Measurements from ENCODE around the gene NT5DC1.

The NT5DC1 gene

GRCh38 chr6:116136933-116137340 is 36.3 kb downstream of the NT5DC1 start:
- no peak for DNase-seq (ENCODE audit: low spot score)

DNA sequence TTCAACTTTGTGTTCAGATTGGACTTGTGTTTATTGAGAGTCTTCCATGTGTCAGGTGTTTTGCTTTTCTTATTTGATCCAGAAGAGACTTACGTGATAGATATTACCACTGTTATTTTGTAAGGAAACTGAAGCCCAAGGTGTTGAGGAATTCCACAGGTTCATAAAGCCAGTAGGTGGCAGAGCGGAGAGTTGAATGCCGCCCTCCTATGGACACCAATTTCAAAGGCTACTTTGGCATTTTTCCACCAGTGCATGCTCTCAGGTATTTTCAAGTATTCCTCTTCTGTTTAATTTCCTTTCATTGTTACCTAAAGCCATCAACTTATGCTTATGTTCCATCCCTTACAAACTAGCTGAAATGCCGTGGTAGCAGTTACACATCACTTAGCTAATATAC is 39.3 kb downstream of the NT5DC1 start:
- DNase-seq (ENCODE audit: low spot score), result no peak

- DNase-seq (ENCODE audit: low spot score), result no peak
Observed at GRCh38 chr6:116144605-116145004, 44.0 kb downstream of the NT5DC1 start.

- DNase-seq (ENCODE audit: low spot score), result no peak
Observed at GRCh38 chr6:116145803-116146675, 45.4 kb downstream of the NT5DC1 start.

GRCh38 chr6:116152620-116153019 is 52.0 kb downstream of the NT5DC1 start:
- no peak for DNase-seq (ENCODE audit: low spot score)

DNA sequence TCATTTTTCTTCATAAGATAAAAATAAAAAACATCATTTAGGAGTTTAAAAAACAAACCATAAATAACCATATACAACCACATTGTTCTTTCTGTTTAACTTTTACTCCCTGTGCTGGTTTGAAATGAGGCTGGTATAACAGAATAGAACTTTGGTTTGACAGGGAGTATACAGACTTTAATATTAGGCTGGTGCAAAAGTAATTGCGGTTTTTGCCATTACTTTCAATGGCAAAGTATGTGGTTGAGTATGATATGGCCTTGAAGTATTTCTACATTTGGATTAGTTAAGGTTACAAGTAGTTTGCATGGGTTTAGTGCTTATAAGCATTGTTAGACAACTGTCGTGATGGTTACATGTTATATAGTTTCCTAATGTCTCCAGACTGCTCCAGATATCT is 54.2 kb downstream of the NT5DC1 start:
- DNase-seq (ENCODE audit: low spot score), result no peak

GRCh38 chr6:116156405-116157326 is 56.0 kb downstream of the NT5DC1 start:
- no peak for DNase-seq (ENCODE audit: low spot score)

DNA sequence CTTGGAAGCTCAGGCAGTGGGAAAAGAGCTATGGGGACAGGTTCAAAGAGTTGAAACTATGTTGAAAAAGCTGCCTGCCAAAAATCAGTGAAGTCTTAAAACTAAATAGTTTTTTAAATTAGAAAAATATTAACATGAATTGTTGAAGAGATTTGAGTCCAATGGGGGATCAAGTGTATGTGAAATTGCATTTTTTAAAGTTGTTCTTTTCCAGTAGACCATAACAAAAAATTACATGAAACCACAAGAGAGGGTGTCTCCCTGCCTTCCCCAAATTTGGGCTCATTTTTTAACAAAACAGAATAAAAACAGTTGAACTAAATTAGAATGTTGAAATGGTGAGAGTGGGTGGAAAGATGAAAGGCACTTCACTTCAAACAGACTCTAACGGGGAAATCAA is 56.7 kb downstream of the NT5DC1 start:
- DNase-seq (ENCODE audit: low spot score), result no peak

- DNase-seq (ENCODE audit: low spot score), result no peak
Observed at GRCh38 chr6:116158641-116159040, 58.0 kb downstream of the NT5DC1 start.

DNA sequence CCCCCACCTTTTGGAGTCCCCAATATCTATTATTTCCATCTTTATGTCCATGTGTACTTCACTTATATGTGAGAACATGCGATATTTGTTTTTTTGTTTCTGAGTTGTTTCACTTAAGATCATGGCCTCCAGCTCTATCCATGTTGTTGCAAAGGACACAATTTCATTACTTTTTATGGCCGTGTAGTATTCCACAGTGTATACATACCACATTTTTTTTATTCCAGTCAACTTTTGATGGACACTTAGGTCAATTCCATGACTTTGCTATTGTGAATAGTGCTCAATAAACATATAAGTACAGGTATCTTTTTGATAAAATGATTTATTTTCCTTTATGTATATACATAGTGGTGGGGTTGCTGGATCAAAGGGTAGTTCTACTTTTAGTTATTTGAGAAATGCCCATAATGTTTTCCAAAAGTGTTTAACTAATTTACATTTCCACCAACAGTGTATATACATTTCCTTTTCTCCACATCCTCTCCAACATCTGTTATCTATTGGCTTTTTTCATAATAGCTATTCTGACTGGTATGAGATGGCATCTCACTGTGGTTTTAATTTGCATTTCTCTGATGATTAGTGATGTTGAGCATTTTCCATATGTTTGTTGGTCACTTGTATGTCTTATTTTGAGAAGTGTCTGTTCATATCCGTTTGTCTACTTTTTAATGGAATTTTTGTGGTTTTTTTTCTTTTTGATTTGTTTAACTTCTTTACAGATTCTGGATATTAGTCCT is 59.3 kb downstream of the NT5DC1 start:
- DNase-seq (ENCODE audit: low spot score), result no peak

- no peak for DNase-seq (ENCODE audit: low spot score)
Observed at GRCh38 chr6:116165596-116165995, 64.9 kb downstream of the NT5DC1 start.

DNA sequence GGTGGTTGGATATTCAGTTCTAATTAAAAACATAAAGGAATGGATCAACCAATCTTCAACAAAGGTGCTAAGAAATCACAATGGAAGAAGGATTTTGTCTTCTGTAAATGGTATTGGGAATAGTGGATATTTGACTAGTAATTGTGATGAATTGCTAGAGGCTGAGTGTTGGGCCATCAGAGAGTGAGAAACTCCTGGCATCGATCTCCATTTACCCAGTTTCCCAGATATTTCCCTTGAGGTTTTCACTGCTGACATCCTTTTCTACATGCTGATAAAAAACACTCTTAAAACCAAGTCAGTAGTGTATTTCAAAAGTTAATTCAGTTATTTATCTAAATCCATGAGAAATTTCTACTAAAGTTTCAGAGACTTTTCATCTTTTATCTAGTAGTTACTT is 65.7 kb downstream of the NT5DC1 start:
- DNase-seq (ENCODE audit: low spot score), result no peak

DNA sequence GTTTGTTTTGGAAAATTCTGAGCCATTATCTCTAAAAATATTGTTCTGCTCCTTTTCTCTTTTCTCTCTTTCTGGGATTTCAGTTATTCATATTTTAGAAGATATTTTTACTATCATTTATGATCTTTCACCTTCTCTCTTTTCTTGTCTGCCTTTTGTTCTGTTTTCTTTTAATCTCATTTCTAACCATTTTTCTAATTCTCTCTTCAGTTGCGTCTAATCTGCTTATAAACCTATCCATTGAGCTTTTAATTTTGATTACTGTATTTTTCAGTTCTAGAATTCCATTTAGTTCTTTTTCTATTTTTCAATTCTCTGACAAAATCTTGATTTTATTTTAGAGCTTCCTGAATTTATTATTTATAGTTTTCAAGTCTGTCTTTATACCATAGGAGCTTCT is 67.5 kb downstream of the NT5DC1 start:
- DNase-seq (ENCODE audit: low spot score), result no peak

DNA sequence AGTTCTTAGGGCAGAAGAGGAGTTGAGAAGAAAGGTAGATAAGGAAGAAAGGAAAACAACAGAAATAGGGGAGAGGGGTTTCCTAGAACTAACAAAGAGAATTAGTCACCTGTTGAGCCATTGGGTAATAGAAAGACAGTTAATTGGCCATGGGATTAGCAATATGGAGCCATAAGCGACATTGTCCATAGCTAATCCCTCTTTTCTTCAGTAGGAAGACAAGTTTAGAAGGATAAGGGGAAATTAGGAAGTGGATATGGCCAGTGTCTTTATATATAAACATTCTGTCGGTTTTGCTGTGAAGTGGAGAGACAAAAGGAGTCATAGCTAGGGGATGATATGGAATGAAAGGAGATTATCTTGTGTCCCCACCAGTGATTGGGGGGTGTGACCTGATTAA is 69.2 kb downstream of the NT5DC1 start:
- no peak for DNase-seq (ENCODE audit: low spot score)

- no peak for DNase-seq (ENCODE audit: low spot score)
Observed at GRCh38 chr6:116170358-116171057, 69.9 kb downstream of the NT5DC1 start.

DNA sequence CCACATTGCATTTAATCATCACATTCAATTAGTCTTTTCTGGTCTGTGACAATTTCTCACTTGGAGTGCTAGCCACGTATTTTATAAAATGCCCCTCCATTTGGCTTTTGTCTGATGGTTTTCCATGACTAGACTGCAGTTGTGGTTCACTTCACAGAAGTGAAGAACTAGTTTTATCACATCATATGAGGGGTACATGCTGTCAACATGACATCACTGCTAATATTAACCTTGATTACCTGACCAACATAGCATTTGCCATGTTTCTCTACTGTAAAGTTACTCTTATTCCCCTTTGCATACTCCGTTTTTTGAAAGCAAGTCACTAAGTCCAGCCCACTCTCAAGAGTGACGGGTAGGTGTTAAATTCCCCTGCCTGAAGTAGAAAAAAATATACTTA is 73.3 kb downstream of the NT5DC1 start:
- no peak for DNase-seq (ENCODE audit: low spot score)

DNA sequence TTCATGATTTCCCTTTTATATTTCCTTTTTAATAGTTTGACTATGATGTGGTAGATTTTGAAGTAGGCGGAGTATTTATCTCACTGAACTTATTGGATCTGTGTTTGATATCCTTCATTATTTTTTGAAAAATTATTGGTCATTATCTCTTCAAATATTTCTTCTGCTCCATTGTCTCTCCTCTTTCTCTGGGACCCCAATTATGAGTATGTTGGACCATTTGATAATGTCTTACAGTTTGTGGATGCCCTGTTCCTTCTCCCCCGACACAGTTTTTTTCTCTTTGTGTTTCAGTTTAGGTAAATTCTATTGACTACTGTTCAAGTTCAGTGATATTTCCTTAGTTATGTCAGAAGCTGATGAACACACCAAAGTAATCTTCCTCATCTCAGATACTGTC is 74.7 kb downstream of the NT5DC1 start:
- no peak for DNase-seq (ENCODE audit: low spot score)

DNA sequence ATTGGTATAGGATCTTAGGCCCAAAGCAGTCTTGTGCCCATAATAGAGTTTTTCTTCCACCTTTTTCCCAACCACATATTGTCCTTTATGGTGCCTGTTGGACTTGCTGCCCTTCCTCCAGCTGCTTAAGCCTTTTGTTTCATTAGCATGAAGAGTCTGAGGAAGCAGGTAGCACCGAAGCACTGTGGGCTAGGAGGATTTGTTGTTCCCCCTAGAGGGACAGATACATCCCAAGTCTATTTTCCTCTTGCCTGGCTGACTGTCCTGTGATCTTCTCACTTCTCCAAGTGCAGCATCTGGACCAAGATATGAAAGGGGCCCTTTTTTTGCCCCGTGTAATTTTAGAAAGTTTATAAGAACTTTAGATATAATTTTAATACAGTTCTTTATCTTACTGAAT is 75.9 kb downstream of the NT5DC1 start:
- DNase-seq (ENCODE audit: low spot score), result no peak

GRCh38 chr6:116180375-116180774 is 79.7 kb downstream of the NT5DC1 start:
- no peak for DNase-seq (ENCODE audit: low spot score)

GRCh38 chr6:116189472-116189871 is 88.8 kb downstream of the NT5DC1 start:
- no peak for DNase-seq (ENCODE audit: low spot score)

DNA sequence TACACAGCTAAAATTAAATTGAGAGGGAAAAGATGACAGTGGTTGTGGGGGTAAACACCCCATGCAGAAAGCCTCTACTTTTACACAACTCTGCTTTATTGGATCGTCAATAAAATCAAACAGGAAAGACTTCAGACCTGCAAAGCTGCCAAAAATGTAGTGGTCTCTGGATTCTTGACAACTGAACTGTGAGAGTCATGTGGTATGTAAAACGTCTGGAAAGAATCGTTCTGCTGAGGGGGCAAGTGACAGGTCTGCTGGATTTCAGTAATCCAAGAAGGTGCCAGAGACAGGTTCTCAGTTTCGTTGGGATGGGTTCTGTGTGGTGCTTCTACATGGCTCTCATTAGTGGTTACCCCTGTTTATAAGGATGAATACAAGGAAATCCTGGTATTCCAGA is 89.9 kb downstream of the NT5DC1 start:
- DNase-seq (ENCODE audit: low spot score), result no peak

GRCh38 chr6:116191881-116192280 is 91.2 kb downstream of the NT5DC1 start:
- no peak for DNase-seq (ENCODE audit: low spot score)

Data from hematopoietic multipotent progenitor cell treated with erythropoietin and hydrocortisone succinate and interleukin-3 and kit ligand, for 17 days (in vitro differentiated cells).